Measurements from ENCODE around the gene UXS1.

The UXS1 gene

DNA sequence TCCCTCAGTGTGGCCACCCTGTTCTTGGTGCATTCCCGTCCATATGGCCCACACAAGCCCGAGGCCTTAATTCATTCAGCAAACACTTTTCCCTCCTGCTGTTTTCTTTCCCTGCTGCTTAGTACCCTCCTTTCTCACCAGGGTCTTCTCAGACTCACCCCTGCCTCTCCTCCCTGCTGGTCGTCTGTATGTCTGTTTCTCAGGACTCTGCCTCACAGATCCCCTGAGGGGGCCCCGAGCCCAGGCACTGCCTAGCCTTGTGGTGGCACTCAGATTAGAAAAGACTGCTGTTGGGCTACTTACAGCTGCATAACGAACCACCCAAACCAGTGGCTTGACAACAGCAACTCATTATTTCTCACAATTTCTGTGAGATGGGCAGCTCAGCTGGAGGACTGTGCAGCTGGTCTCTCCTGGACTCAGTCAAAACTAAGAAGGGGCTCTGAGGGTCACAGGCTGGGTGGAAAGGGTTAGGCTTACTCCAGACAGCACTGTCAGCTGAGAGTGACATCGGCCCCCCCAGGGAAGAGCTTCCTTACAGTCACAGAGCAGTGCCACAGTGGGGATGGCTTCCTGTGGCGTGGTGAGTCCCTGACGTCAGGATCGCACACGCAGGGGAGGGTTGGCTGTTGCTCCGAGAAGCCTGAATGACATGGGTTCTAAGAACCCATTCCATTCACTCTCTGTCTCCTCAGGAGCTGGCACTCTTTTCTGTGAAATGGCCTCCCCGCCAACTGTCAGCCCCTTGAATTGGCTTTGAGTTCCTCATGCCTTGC, 139.0 kb downstream of the UXS1 start:
- no peak for ATAC-seq
- TF ChIP-seq SNAI2 (CRISPR knock-in tag; IDR thresholded peaks at IDR 0.05) = no peak
- no peak for TF ChIP-seq CREB5 (CRISPR knock-in tag; IDR thresholded peaks at IDR 0.05; ENCODE audit: low read depth)
- TF ChIP-seq ARNTL (CRISPR knock-in tag; IDR thresholded peaks at IDR 0.05; ENCODE audit: borderline replicate concordance, low read depth) = no peak
- no peak for TF ChIP-seq RARB (CRISPR knock-in tag; IDR thresholded peaks at IDR 0.05)
- TF ChIP-seq TOX (CRISPR knock-in tag; IDR thresholded peaks at IDR 0.05; ENCODE audit: borderline replicate concordance) = no peak
- no peak for TF ChIP-seq PPARA (CRISPR knock-in tag; IDR thresholded peaks at IDR 0.05; ENCODE audit: borderline replicate concordance)
- TF ChIP-seq ZNF565 (CRISPR knock-in tag; conservative IDR thresholded peaks at IDR 0.05; ENCODE audit: low read depth) = no peak
- TF ChIP-seq ZNF70 (CRISPR knock-in tag; IDR thresholded peaks at IDR 0.05) = no peak
- TF ChIP-seq, protein P1, sequence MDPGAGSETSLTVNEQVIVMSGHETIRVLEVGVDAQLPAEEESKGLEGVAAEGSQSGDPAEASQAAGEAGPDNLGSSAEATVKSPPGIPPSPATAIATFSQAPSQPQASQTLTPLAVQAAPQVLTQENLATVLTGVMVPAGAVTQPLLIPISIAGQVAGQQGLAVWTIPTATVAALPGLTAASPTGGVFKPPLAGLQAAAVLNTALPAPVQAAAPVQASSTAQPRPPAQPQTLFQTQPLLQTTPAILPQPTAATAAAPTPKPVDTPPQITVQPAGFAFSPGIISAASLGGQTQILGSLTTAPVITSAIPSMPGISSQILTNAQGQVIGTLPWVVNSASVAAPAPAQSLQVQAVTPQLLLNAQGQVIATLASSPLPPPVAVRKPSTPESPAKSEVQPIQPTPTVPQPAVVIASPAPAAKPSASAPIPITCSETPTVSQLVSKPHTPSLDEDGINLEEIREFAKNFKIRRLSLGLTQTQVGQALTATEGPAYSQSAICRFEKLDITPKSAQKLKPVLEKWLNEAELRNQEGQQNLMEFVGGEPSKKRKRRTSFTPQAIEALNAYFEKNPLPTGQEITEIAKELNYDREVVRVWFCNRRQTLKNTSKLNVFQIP (CRISPR knock-in tag; IDR thresholded peaks at IDR 0.05; ENCODE audit: borderline replicate concordance, low read depth) = no peak
- no peak for TF ChIP-seq OSR1 (CRISPR knock-in tag; IDR thresholded peaks at IDR 0.05)
- no peak for TF ChIP-seq PATZ1 (CRISPR knock-in tag; IDR thresholded peaks at IDR 0.05; ENCODE audit: borderline replicate concordance)
- TF ChIP-seq ISL1 (CRISPR knock-in tag; IDR thresholded peaks at IDR 0.05) = no peak
- TF ChIP-seq ZFP30 (CRISPR knock-in tag; IDR thresholded peaks at IDR 0.05) = no peak
- TF ChIP-seq ESRRG (CRISPR knock-in tag; IDR thresholded peaks at IDR 0.05) = no peak
- TF ChIP-seq ZC3H10 (CRISPR knock-in tag; IDR thresholded peaks at IDR 0.05) = no peak
- TF ChIP-seq TSHZ2 (CRISPR knock-in tag; IDR thresholded peaks at IDR 0.05) = no peak
- TF ChIP-seq BACH2 (CRISPR knock-in tag; IDR thresholded peaks at IDR 0.05; ENCODE audit: borderline replicate concordance) = no peak
- no peak for TF ChIP-seq TCF4 (CRISPR knock-in tag; IDR thresholded peaks at IDR 0.05; ENCODE audit: borderline replicate concordance)
- TF ChIP-seq, protein P2, sequence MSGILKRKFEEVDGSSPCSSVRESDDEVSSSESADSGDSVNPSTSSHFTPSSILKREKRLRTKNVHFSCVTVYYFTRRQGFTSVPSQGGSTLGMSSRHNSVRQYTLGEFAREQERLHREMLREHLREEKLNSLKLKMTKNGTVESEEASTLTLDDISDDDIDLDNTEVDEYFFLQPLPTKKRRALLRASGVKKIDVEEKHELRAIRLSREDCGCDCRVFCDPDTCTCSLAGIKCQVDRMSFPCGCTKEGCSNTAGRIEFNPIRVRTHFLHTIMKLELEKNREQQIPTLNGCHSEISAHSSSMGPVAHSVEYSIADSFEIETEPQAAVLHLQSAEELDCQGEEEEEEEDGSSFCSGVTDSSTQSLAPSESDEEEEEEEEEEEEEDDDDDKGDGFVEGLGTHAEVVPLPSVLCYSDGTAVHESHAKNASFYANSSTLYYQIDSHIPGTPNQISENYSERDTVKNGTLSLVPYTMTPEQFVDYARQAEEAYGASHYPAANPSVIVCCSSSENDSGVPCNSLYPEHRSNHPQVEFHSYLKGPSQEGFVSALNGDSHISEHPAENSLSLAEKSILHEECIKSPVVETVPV (CRISPR knock-in tag; IDR thresholded peaks at IDR 0.05) = no peak
- TF ChIP-seq ZNF8 (CRISPR knock-in tag; IDR thresholded peaks at IDR 0.05) = no peak

DNA sequence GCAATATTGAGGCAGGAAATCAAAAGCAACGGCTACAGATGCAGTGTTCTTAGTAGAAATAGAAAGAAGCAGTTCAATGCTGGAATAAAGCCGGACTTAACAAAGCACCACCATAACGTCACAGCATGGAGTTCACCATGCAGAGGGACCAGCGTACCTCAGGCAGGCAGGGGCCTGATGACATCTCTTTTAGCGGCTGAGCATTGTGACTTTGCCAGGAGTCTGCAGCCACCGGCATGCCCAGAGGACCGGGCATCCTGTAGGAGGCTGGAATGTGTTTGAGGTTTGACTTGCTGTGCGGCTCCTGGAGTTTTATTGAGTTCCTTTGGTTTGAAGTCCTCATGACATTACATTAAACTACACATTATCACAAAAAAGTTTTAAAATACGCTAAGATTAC, 139.8 kb downstream of the UXS1 start:
- no peak for ATAC-seq

More for the DNA sequence above, 139.8 kb downstream of the UXS1 start:
- TF ChIP-seq ARNTL (CRISPR knock-in tag; IDR thresholded peaks at IDR 0.05; ENCODE audit: borderline replicate concordance, low read depth) = no peak
- no peak for TF ChIP-seq ZFP30 (CRISPR knock-in tag; IDR thresholded peaks at IDR 0.05)
- no peak for TF ChIP-seq GLIS3 (CRISPR knock-in tag; IDR thresholded peaks at IDR 0.05)
- no peak for TF ChIP-seq CSDC2 (CRISPR knock-in tag; IDR thresholded peaks at IDR 0.05)
- TF ChIP-seq TCF4 (CRISPR knock-in tag; IDR thresholded peaks at IDR 0.05; ENCODE audit: borderline replicate concordance) = no peak
- no peak for TF ChIP-seq ZNF8 (CRISPR knock-in tag; IDR thresholded peaks at IDR 0.05)
- TF ChIP-seq ZNF565 (CRISPR knock-in tag; conservative IDR thresholded peaks at IDR 0.05; ENCODE audit: low read depth) = no peak
- no peak for TF ChIP-seq TSHZ2 (CRISPR knock-in tag; IDR thresholded peaks at IDR 0.05)
- no peak for TF ChIP-seq OSR1 (CRISPR knock-in tag; IDR thresholded peaks at IDR 0.05)
- TF ChIP-seq, protein P2 (CRISPR knock-in tag; IDR thresholded peaks at IDR 0.05) = no peak

All from SK-N-SH treated with all-trans-retinoic acid at 6 μM for 48 hours (cell line).